Epithelial cell of proximal tubule (primary cell): ENCODE results near the gene RASA3. TPM values are rescaled to one million over a fixed set of nuclear protein-coding genes. Genes with fewer than 3 reads are reported as not detected.
"Not testable (repeated sequence)": the region's sequence is repeated elsewhere in the genome, so short reads cannot be mapped to it uniquely, and the experiment has no call there.

Source experiments
- DNase-seq: peaks from one replicate; pipeline ENCODE4 v3.0.0-alpha.2; 2011; ENCODE audit warnings: low read depth
- H3K4me3 ChIP-seq: 2 replicates; pipeline ENCODE4 v1.5.1; 2011; ENCODE audit warnings: low read depth, mild to moderate bottlenecking, low read length
- CTCF ChIP-seq: conservative IDR thresholded peaks from 2 replicates; pipeline ENCODE4 v1.5.1; 2012; ENCODE audit warnings: low read depth, mild to moderate bottlenecking, low read length
- total RNA-seq: library from RNA; depleted of rRNA; stranded (reverse); fragments of >200 nt; gene quantifications from 2 replicates; pipeline ENCODE4 v1.2.3, GENCODE V29; 2015

The RASA3 gene
- total RNA-seq, 1 donor from 2014 or later = 25.7 TPM

GRCh38 chr13:114118511-114119123, 13.8 kb downstream of the RASA3 start:
- no peak for TF ChIP-seq CTCF
- DNase-seq = peak; percentile 64
- peak overlapping the region; percentile 32 for H3K4me3 ChIP-seq

- TF ChIP-seq CTCF = no peak
- DNase-seq = no peak
- H3K4me3 ChIP-seq = no peak overlapping the region
Observed at GRCh38 chr13:114118086-114118485, 14.3 kb downstream of the RASA3 start.

GRCh38 chr13:114117341-114117874, 15.0 kb downstream of the RASA3 start:
- DNase-seq, H3K4me3 ChIP-seq: not testable (repeated sequence)

GRCh38 chr13:114116734-114117133, 15.7 kb downstream of the RASA3 start:
- DNase-seq = no peak
- TF ChIP-seq CTCF = no peak
- no peak overlapping the region for H3K4me3 ChIP-seq

- no peak for DNase-seq
- H3K4me3 ChIP-seq = no peak overlapping the region
- TF ChIP-seq CTCF = no peak
Observed at GRCh38 chr13:114115796-114116195, 16.6 kb downstream of the RASA3 start.

GRCh38 chr13:114115191-114115671, 17.2 kb downstream of the RASA3 start:
- peak; percentile 42 for TF ChIP-seq CTCF
- DNase-seq = peak; percentile 59

GRCh38 chr13:114114666-114115065, 17.8 kb downstream of the RASA3 start:
- not testable (repeated sequence) for H3K4me3 ChIP-seq, DNase-seq

More at GRCh38 chr13:114115191-114115671, 17.2 kb downstream of the RASA3 start:
- H3K4me3 ChIP-seq = peak overlapping the region; percentile 21

GRCh38 chr13:114114006-114114640, 18.3 kb downstream of the RASA3 start:
- no peak overlapping the region for H3K4me3 ChIP-seq
- DNase-seq = no peak
- TF ChIP-seq CTCF = no peak

- DNase-seq, H3K4me3 ChIP-seq: not testable (repeated sequence)
Observed at GRCh38 chr13:114113395-114113794, 19.0 kb downstream of the RASA3 start.
